Measurements from ENCODE around the gene PLEKHM3.
A peak's percentile ranks its signal among the peaks of the same experiment; 100 is the strongest.

The PLEKHM3 gene

GRCh38 chr2:208025037-208025813 is at the start of gene PLEKHM3:
Gene PLEKHM3, minus strand, starts transcription at chr2:208025527. Its CDS starts 23,888 bp downstream, at chr2:208001639.
- Histone ChIP-seq H3K27me3 (ENCODE audit: control insufficient read depth, insufficient read depth, low read length) (no peaks in the 10 kb centered on the region), H3K36me3 (ENCODE audit: control insufficient read depth, insufficient read depth, low read length) (no peaks in the 10 kb centered on the region), H3K4me3 (ENCODE audit: low read depth, low read length) (peak within 1 kb of the TSS; percentile 94), H3K9ac (ENCODE audit: low read depth, low read length) (peak within 1 kb of the TSS; percentile 74), H3K9me3 (ENCODE audit: control insufficient read depth, insufficient read depth, low read length) (no peaks in the 10 kb centered on the region), H3K27ac (ENCODE audit: low read depth, low read length) (peak within 1 kb of the TSS; percentile 70), H3K4me1 (ENCODE audit: control insufficient read depth, insufficient read depth, low read length) (peaks cover 6% of the 10 kb centered on the region)

- Histone ChIP-seq H3K9ac (ENCODE audit: low read depth, low read length) (no peak overlapping the region), H3K36me3 (ENCODE audit: control insufficient read depth, insufficient read depth, low read length) (no peaks in the 10 kb centered on the region), H3K27me3 (ENCODE audit: control insufficient read depth, insufficient read depth, low read length) (no peaks in the 10 kb centered on the region), H3K27ac (ENCODE audit: low read depth, low read length) (no peak overlapping the region), H3K4me1 (ENCODE audit: control insufficient read depth, insufficient read depth, low read length) (no peaks in the 10 kb centered on the region), H3K4me3 (ENCODE audit: low read depth, low read length) (no peak overlapping the region), H3K9me3 (ENCODE audit: control insufficient read depth, insufficient read depth, low read length) (no peaks in the 10 kb centered on the region)
These were observed 49.5 kb upstream of the PLEKHM3 start for GRCh38 chr2:208074610-208075356.

GRCh38 chr2:208072250-208072892 is 47.0 kb upstream of the PLEKHM3 start:
- H3K9ac ChIP-seq (ENCODE audit: low read depth, low read length) = no peak overlapping the region
- no peaks in the 10 kb centered on the region for H3K4me1 ChIP-seq (ENCODE audit: control insufficient read depth, insufficient read depth, low read length)
- no peak overlapping the region for H3K4me3 ChIP-seq (ENCODE audit: low read depth, low read length)
- no peak overlapping the region for H3K27ac ChIP-seq (ENCODE audit: low read depth, low read length)
- no peaks in the 10 kb centered on the region for H3K9me3 ChIP-seq (ENCODE audit: control insufficient read depth, insufficient read depth, low read length)
- no peaks in the 10 kb centered on the region for H3K27me3 ChIP-seq (ENCODE audit: control insufficient read depth, insufficient read depth, low read length)
- no peaks in the 10 kb centered on the region for H3K36me3 ChIP-seq (ENCODE audit: control insufficient read depth, insufficient read depth, low read length)

GRCh38 chr2:208069186-208069585 is 43.9 kb upstream of the PLEKHM3 start:
- H3K4me1 ChIP-seq (ENCODE audit: control insufficient read depth, insufficient read depth, low read length) = no peaks in the 10 kb centered on the region
- H3K4me3 ChIP-seq (ENCODE audit: low read depth, low read length) = no peak overlapping the region
- no peaks in the 10 kb centered on the region for H3K27me3 ChIP-seq (ENCODE audit: control insufficient read depth, insufficient read depth, low read length)
- no peak overlapping the region for H3K27ac ChIP-seq (ENCODE audit: low read depth, low read length)
- H3K36me3 ChIP-seq (ENCODE audit: control insufficient read depth, insufficient read depth, low read length) = no peaks in the 10 kb centered on the region
- no peaks in the 10 kb centered on the region for H3K9me3 ChIP-seq (ENCODE audit: control insufficient read depth, insufficient read depth, low read length)
- H3K9ac ChIP-seq (ENCODE audit: low read depth, low read length) = no peak overlapping the region

GRCh38 chr2:208066016-208066415 is 40.7 kb upstream of the PLEKHM3 start:
- H3K27ac ChIP-seq (ENCODE audit: low read depth, low read length) = no peak overlapping the region
- no peak overlapping the region for H3K9ac ChIP-seq (ENCODE audit: low read depth, low read length)
- no peaks in the 10 kb centered on the region for H3K9me3 ChIP-seq (ENCODE audit: control insufficient read depth, insufficient read depth, low read length)
- H3K4me1 ChIP-seq (ENCODE audit: control insufficient read depth, insufficient read depth, low read length) = no peaks in the 10 kb centered on the region
- no peaks in the 10 kb centered on the region for H3K36me3 ChIP-seq (ENCODE audit: control insufficient read depth, insufficient read depth, low read length)
- H3K4me3 ChIP-seq (ENCODE audit: low read depth, low read length) = no peak overlapping the region
- H3K27me3 ChIP-seq (ENCODE audit: control insufficient read depth, insufficient read depth, low read length) = no peaks in the 10 kb centered on the region

- Histone ChIP-seq H3K4me1 (ENCODE audit: control insufficient read depth, insufficient read depth, low read length) (no peaks in the 10 kb centered on the region), H3K36me3 (ENCODE audit: control insufficient read depth, insufficient read depth, low read length) (no peaks in the 10 kb centered on the region), H3K9ac (ENCODE audit: low read depth, low read length) (no peak overlapping the region), H3K4me3 (ENCODE audit: low read depth, low read length) (no peak overlapping the region), H3K27ac (ENCODE audit: low read depth, low read length) (no peak overlapping the region), H3K27me3 (ENCODE audit: control insufficient read depth, insufficient read depth, low read length) (no peaks in the 10 kb centered on the region), H3K9me3 (ENCODE audit: control insufficient read depth, insufficient read depth, low read length) (no peaks in the 10 kb centered on the region)
These were observed 40.1 kb upstream of the PLEKHM3 start for GRCh38 chr2:208065476-208065875.

GRCh38 chr2:208064220-208064961 is 39.1 kb upstream of the PLEKHM3 start:
- Histone ChIP-seq H3K9ac (ENCODE audit: low read depth, low read length) (no peak overlapping the region), H3K36me3 (ENCODE audit: control insufficient read depth, insufficient read depth, low read length) (no peaks in the 10 kb centered on the region), H3K27me3 (ENCODE audit: control insufficient read depth, insufficient read depth, low read length) (no peaks in the 10 kb centered on the region), H3K9me3 (ENCODE audit: control insufficient read depth, insufficient read depth, low read length) (no peaks in the 10 kb centered on the region), H3K4me1 (ENCODE audit: control insufficient read depth, insufficient read depth, low read length) (no peaks in the 10 kb centered on the region), H3K4me3 (ENCODE audit: low read depth, low read length) (no peak overlapping the region), H3K27ac (ENCODE audit: low read depth, low read length) (no peak overlapping the region)

- no peak overlapping the region for H3K27ac ChIP-seq (ENCODE audit: low read depth, low read length)
- H3K9ac ChIP-seq (ENCODE audit: low read depth, low read length) = no peak overlapping the region
- no peaks in the 10 kb centered on the region for H3K9me3 ChIP-seq (ENCODE audit: control insufficient read depth, insufficient read depth, low read length)
- no peaks in the 10 kb centered on the region for H3K27me3 ChIP-seq (ENCODE audit: control insufficient read depth, insufficient read depth, low read length)
- no peaks in the 10 kb centered on the region for H3K4me1 ChIP-seq (ENCODE audit: control insufficient read depth, insufficient read depth, low read length)
- H3K36me3 ChIP-seq (ENCODE audit: control insufficient read depth, insufficient read depth, low read length) = no peaks in the 10 kb centered on the region
- H3K4me3 ChIP-seq (ENCODE audit: low read depth, low read length) = no peak overlapping the region
These were observed 37.6 kb upstream of the PLEKHM3 start for GRCh38 chr2:208062961-208063360.

- no peak overlapping the region for H3K4me3 ChIP-seq (ENCODE audit: low read depth, low read length)
- H3K27me3 ChIP-seq (ENCODE audit: control insufficient read depth, insufficient read depth, low read length) = no peaks in the 10 kb centered on the region
- no peaks in the 10 kb centered on the region for H3K4me1 ChIP-seq (ENCODE audit: control insufficient read depth, insufficient read depth, low read length)
- H3K9me3 ChIP-seq (ENCODE audit: control insufficient read depth, insufficient read depth, low read length) = no peaks in the 10 kb centered on the region
- no peak overlapping the region for H3K27ac ChIP-seq (ENCODE audit: low read depth, low read length)
- no peaks in the 10 kb centered on the region for H3K36me3 ChIP-seq (ENCODE audit: control insufficient read depth, insufficient read depth, low read length)
- H3K9ac ChIP-seq (ENCODE audit: low read depth, low read length) = no peak overlapping the region
These were observed 36.8 kb upstream of the PLEKHM3 start for GRCh38 chr2:208062113-208062512.

GRCh38 chr2:208057108-208057507 is 31.8 kb upstream of the PLEKHM3 start:
- Histone ChIP-seq H3K9ac (ENCODE audit: low read depth, low read length) (no peak overlapping the region), H3K9me3 (ENCODE audit: control insufficient read depth, insufficient read depth, low read length) (no peaks in the 10 kb centered on the region), H3K36me3 (ENCODE audit: control insufficient read depth, insufficient read depth, low read length) (no peaks in the 10 kb centered on the region), H3K4me3 (ENCODE audit: low read depth, low read length) (no peak overlapping the region), H3K4me1 (ENCODE audit: control insufficient read depth, insufficient read depth, low read length) (no peaks in the 10 kb centered on the region), H3K27me3 (ENCODE audit: control insufficient read depth, insufficient read depth, low read length) (no peaks in the 10 kb centered on the region), H3K27ac (ENCODE audit: low read depth, low read length) (no peak overlapping the region)
